ENCODE data around the gene KRT85. TPM values are rescaled to one million over a fixed set of nuclear protein-coding genes. Genes with fewer than 3 reads are reported as not detected.

Gene KRT85
- total and polyA plus RNA-seq, 5 donors from 2014 or later, result not detected

DNA sequence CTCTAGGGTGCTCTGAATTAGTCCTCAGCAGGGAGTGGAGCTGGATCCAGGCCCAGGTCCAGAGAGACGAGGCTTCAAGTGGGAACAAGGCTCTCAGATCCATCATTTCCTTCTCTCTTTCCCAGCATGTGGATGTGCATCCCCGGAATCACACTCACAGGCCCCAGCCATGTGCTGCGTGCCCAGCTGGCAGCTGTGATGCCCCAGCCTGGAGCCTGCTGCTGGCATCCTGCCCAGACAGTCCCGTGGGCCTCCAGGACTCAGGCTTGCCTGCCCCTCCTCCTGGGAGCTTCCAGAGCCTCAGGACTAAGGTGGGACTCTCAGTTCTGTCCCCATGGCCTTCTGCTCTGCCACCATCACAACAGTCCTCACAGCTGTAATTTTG lies 24.3 kb upstream of the KRT85 start:
- no peak for ATAC-seq (ENCODE audit: low read depth in 2 of 2)

DNA sequence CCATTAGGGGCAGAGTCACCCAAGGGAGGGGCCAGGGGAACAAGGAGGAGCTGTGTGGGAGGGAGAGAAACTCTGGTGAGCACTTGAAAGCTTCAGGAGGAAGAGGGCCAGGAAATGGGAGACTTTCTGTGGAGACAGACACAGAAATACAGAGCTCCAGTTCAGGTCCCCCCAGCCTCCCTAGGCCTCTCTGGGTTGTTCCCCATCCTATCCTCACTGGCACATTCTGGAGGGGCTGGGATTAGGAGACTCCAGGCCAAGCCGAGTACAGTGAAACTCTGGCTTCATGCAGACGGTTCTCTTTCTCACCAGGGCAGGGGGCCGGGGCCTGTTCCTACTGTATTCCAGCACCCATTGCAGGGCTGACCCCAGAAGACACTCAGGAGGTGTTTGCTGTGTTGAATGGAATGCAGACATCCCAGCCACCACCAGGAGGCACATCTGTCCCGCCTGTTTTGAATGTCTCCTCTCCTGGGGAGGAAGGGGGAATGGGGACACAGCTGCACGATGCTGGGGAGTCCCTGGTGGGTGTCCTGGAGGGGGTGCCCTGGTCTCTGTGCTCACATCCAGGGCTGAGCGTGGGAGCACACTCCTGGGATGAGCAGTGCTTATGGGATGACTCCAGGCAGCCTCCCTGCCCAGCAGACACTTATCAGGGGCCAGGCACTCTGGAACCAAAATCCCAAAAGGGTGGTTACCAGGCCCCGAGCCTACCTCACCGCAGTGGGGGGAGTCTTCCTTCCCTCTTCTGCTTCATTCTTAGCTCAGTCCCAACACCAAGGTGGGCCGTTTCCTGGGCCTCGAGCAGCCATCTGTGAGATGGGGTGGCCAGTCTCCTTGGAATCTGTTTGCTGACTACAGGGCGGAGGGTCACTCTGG lies 23.7 kb upstream of the KRT85 start:
- H3K4me3 Mint-ChIP-seq, result no peak overlapping the region
- Histone ChIP-seq H3K4me1 (ENCODE audit: control insufficient read depth, insufficient read depth, low read length, poor library complexity, severe bottlenecking) (no peaks in the 10 kb centered on the region), H3K27me3 (ENCODE audit: control insufficient read depth, insufficient read depth, low read length) (no peaks in the 10 kb centered on the region), H3K4me3 (ENCODE audit: low read depth, low read length) (no peak overlapping the region), H3K27ac (ENCODE audit: insufficient read depth, low read length, poor library complexity, severe bottlenecking) (no peak overlapping the region), H3K9me3 (ENCODE audit: control insufficient read depth in 2 of 2, low read length in 2 of 2) (no peaks in the 10 kb centered on the region), H3K36me3 (ENCODE audit: control insufficient read depth, insufficient read depth, low read length) (no peaks in the 10 kb centered on the region)
- DNase-seq, result no peak
- peaks cover 6% of the 10 kb centered on the region for H3K27me3 Mint-ChIP-seq
- no peaks in the 10 kb centered on the region for H3K9me3 Mint-ChIP-seq
- H3K4me1 Mint-ChIP-seq, result no peaks in the 10 kb centered on the region
- H3K36me3 Mint-ChIP-seq, result no peaks in the 10 kb centered on the region
- ATAC-seq (ENCODE audit: low read depth in 2 of 2), result no peak
- H3K27ac Mint-ChIP-seq, result peak overlapping the region in 1 of 3 donors; percentile 56

More for the DNA sequence above, 24.3 kb upstream of the KRT85 start:
- Histone ChIP-seq H3K27ac (ENCODE audit: insufficient read depth, low read length, poor library complexity, severe bottlenecking) (no peak overlapping the region), H3K4me3 (ENCODE audit: low read depth, low read length) (no peak overlapping the region), H3K36me3 (ENCODE audit: control insufficient read depth, insufficient read depth, low read length) (no peaks in the 10 kb centered on the region), H3K27me3 (ENCODE audit: control insufficient read depth, insufficient read depth, low read length) (no peaks in the 10 kb centered on the region), H3K4me1 (ENCODE audit: control insufficient read depth, insufficient read depth, low read length, poor library complexity, severe bottlenecking) (no peaks in the 10 kb centered on the region), H3K9me3 (ENCODE audit: control insufficient read depth in 2 of 2, low read length in 2 of 2) (no peaks in the 10 kb centered on the region)
- Mint-ChIP-seq H3K4me3 (no peak overlapping the region), H3K27me3 (peaks cover 5% of the 10 kb centered on the region), H3K27ac (peak overlapping the region in 1 of 3 donors; percentile 56), H3K4me1 (no peaks in the 10 kb centered on the region), H3K36me3 (no peaks in the 10 kb centered on the region), H3K9me3 (no peaks in the 10 kb centered on the region)
- DNase-seq, result no peak

DNA sequence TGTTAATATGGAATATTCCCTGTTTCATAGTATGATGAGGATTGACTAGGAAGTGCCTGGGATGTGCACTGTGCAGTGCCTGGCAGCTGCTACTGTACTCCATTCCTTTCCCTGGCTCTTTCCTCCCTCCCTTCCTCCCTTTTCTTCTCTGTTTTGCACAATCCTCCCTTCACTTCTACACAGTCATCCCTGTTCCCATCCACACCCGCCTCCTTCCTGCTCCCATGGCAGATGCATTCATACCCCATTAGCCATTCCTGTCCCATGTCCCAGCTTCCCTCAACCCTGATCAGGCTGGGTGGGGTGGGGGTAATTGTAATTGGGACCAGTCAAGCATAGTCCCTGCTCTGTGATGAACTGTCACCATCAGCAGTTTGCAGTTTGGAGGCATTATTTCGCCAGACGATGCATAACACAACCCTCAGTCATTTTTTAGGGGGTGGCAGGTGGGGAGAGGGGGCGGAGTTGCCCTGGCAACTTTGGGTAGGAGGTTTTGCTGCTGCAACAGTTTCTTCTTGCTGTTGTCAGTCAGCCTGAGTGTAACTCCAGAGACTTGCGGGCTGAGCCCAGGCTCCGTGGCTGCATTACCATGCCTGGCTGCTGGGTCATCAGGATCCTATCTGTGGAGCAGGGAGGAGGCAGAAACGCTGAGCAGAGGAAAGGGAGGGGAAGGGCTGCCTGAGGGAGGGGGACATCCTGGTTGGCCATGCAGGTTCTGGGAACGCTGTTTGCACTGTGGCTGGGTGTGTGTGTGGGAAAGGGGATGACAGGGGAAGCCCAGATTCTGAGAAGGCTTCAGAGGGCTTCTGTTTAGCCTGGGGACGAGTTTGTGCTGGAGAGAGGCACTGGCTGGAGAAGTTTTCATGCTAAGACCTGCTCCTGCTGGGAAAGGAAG lies 22.3 kb upstream of the KRT85 start:
- ATAC-seq (ENCODE audit: low read depth in 2 of 2), result no peak

DNA sequence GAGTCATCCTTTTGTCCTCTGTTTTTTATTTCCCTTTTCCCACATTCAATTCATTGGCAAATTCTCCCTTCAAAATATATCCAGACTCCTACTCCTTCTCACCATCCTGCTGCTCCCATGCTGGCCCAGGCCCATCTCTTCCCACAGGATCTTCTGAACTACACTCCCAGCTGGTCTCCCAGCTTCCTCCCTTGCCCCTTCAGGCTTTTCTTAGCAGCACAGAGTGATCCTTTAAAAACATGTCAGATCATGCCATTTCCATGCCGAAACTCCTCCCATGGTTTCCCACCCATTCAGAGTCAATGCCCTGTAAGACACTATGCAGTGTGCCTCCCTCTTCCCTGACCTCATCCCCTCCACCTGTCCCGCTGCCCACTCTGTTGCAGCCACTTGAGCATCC lies 20.6 kb upstream of the KRT85 start:
- H3K9me3 Mint-ChIP-seq, result no peaks in the 10 kb centered on the region
- no peak for ATAC-seq (ENCODE audit: low read depth in 2 of 2)
- Histone ChIP-seq H3K4me3 (ENCODE audit: low read depth, low read length) (no peak overlapping the region), H3K27ac (ENCODE audit: insufficient read depth, low read length, poor library complexity, severe bottlenecking) (no peak overlapping the region), H3K4me1 (ENCODE audit: control insufficient read depth, insufficient read depth, low read length, poor library complexity, severe bottlenecking) (no peaks in the 10 kb centered on the region), H3K36me3 (ENCODE audit: control insufficient read depth, insufficient read depth, low read length) (no peaks in the 10 kb centered on the region), H3K27me3 (ENCODE audit: control insufficient read depth, insufficient read depth, low read length) (no peaks in the 10 kb centered on the region), H3K9me3 (ENCODE audit: control insufficient read depth in 2 of 2, low read length in 2 of 2) (no peaks in the 10 kb centered on the region)
- peaks cover 0 to 4% (median 3%) of the 10 kb centered on the region in 4 donors for H3K4me1 Mint-ChIP-seq
- no peak for DNase-seq
- H3K36me3 Mint-ChIP-seq, result no peaks in the 10 kb centered on the region
- H3K27me3 Mint-ChIP-seq, result peaks cover 7% of the 10 kb centered on the region
- no peak overlapping the region for H3K27ac Mint-ChIP-seq
- H3K4me3 Mint-ChIP-seq, result no peak overlapping the region

More for the DNA sequence above, 22.3 kb upstream of the KRT85 start:
- DNase-seq, result no peak
- no peaks in the 10 kb centered on the region for H3K27me3 ChIP-seq (ENCODE audit: control insufficient read depth, insufficient read depth, low read length)
- H3K27me3 Mint-ChIP-seq, result peaks cover 12% of the 10 kb centered on the region
- no peaks in the 10 kb centered on the region for H3K36me3 ChIP-seq (ENCODE audit: control insufficient read depth, insufficient read depth, low read length)
- no peaks in the 10 kb centered on the region for H3K4me1 ChIP-seq (ENCODE audit: control insufficient read depth, insufficient read depth, low read length, poor library complexity, severe bottlenecking)
- no peak overlapping the region for H3K4me3 ChIP-seq (ENCODE audit: low read depth, low read length)
- H3K27ac Mint-ChIP-seq, result no peak overlapping the region
- H3K27ac ChIP-seq (ENCODE audit: insufficient read depth, low read length, poor library complexity, severe bottlenecking), result no peak overlapping the region
- no peaks in the 10 kb centered on the region for H3K4me1 Mint-ChIP-seq
- H3K9me3 ChIP-seq (ENCODE audit: control insufficient read depth in 2 of 2, low read length in 2 of 2), result no peaks in the 10 kb centered on the region
- no peaks in the 10 kb centered on the region for H3K36me3 Mint-ChIP-seq
- H3K4me3 Mint-ChIP-seq, result no peak overlapping the region
- no peaks in the 10 kb centered on the region for H3K9me3 Mint-ChIP-seq

DNA sequence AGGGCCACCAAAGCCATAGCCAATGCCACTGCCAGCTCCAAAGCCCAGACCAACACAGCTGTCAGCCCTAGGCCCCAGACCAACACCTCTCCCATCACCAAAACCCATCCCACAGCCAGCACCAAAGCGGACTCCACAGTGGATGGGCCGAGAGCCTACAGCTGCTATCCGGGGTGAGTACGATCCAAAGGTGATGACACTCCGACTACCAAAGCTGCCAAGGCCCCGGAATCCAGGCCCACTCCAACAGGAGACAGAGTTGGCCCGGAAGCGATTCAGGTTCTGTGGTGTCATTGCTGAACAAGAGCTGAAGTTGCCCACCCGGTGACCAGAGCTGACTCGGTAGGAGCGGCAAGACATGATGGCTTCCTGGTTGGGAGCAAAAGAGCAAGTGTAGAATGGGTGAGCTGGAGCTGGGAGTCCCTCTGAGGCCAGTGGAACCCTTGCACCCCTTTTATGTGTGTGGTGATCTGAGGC lies 18.0 kb upstream of the KRT85 start, which contains the start of gene KRT84:
KRT84 (minus strand) TSS at position 427 of the 477 bp plus-strand sequence; CDS start at position 360, 67 bp downstream.
- no peaks in the 10 kb centered on the region for H3K27me3 ChIP-seq (ENCODE audit: control insufficient read depth, insufficient read depth, low read length)
- Mint-ChIP-seq H3K27ac (no peak within 1 kb of the TSS), H3K4me1 (peaks cover 0 to 8% (median 5%) of the 10 kb centered on the region in 4 donors), H3K4me3 (no peak within 1 kb of the TSS), H3K27me3 (peaks cover 10% of the 10 kb centered on the region), H3K36me3 (no peaks in the 10 kb centered on the region), H3K9me3 (no peaks in the 10 kb centered on the region)
- no peaks in the 10 kb centered on the region for H3K4me1 ChIP-seq (ENCODE audit: control insufficient read depth, insufficient read depth, low read length, poor library complexity, severe bottlenecking)
- H3K27ac ChIP-seq (ENCODE audit: insufficient read depth, low read length, poor library complexity, severe bottlenecking), result no peak within 1 kb of the TSS
- no peaks in the 10 kb centered on the region for H3K36me3 ChIP-seq (ENCODE audit: control insufficient read depth, insufficient read depth, low read length)
- H3K9me3 ChIP-seq (ENCODE audit: control insufficient read depth in 2 of 2, low read length in 2 of 2), result no peaks in the 10 kb centered on the region
- no peak within 1 kb of the TSS for H3K4me3 ChIP-seq (ENCODE audit: low read depth, low read length)
- ATAC-seq (ENCODE audit: low read depth in 2 of 2) (no peak), DNase-seq (no peak)

DNA sequence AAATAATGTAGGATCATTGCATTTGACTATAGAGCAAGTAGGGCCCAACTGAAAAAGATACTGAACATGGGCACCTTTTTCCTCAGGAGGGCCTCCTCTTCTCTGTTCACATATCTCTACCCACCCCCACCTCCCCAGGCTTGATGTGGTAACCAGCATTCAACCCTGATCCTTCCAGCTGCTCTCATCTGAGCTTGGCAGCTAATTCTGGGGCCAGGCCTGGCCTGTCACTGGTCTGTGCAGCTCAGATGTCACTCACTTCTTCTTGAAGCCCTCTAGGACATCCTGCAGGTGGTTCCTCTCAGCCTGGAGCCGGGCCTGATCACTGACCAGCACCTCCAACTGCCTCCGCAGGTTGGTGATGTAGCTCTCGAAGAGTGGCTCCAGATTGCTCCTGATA lies 16.1 kb upstream of the KRT85 start:
- Histone ChIP-seq H3K4me3 (ENCODE audit: low read depth, low read length) (no peak overlapping the region), H3K27me3 (ENCODE audit: control insufficient read depth, insufficient read depth, low read length) (no peaks in the 10 kb centered on the region), H3K4me1 (ENCODE audit: control insufficient read depth, insufficient read depth, low read length, poor library complexity, severe bottlenecking) (no peaks in the 10 kb centered on the region), H3K9me3 (ENCODE audit: control insufficient read depth in 2 of 2, low read length in 2 of 2) (no peaks in the 10 kb centered on the region), H3K27ac (ENCODE audit: insufficient read depth, low read length, poor library complexity, severe bottlenecking) (no peak overlapping the region), H3K36me3 (ENCODE audit: control insufficient read depth, insufficient read depth, low read length) (no peaks in the 10 kb centered on the region)
- H3K4me1 Mint-ChIP-seq, result peaks cover 0 to 8% (median 5%) of the 10 kb centered on the region in 4 donors
- H3K4me3 Mint-ChIP-seq, result no peak overlapping the region
- DNase-seq, result no peak
- H3K9me3 Mint-ChIP-seq, result no peaks in the 10 kb centered on the region
- H3K36me3 Mint-ChIP-seq, result no peaks in the 10 kb centered on the region
- H3K27me3 Mint-ChIP-seq, result peaks cover 10% of the 10 kb centered on the region
- no peak for ATAC-seq (ENCODE audit: low read depth in 2 of 2)
- H3K27ac Mint-ChIP-seq, result no peak overlapping the region

DNA sequence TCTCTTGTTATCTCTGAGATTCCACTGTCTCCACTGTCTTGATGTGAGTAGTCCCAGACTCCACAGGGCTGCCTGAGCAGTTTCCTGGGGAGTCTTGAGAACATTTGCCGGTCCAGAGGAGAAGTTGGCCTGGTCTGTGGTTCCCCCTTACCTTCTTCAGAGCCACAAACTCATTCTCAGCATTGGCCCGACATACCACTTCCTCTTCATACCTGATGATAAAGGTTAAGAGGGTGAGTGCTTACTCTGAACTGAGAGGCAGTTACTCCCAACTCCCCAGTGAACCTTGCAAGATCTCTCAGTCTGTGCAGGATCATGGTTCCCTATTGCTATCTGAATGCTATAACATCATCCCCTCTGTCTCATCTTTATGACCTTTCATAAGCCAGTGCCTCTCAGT lies 15.6 kb upstream of the KRT85 start:
- peak in 1 of 2 donors; percentile 44 for ATAC-seq (ENCODE audit: low read depth in 2 of 2)
- no peak overlapping the region for H3K27ac ChIP-seq (ENCODE audit: insufficient read depth, low read length, poor library complexity, severe bottlenecking)
- no peak overlapping the region for H3K4me3 Mint-ChIP-seq
- H3K36me3 ChIP-seq (ENCODE audit: control insufficient read depth, insufficient read depth, low read length), result no peaks in the 10 kb centered on the region
- no peaks in the 10 kb centered on the region for H3K9me3 ChIP-seq (ENCODE audit: control insufficient read depth in 2 of 2, low read length in 2 of 2)
- H3K36me3 Mint-ChIP-seq, result no peaks in the 10 kb centered on the region
- no peak overlapping the region for H3K4me3 ChIP-seq (ENCODE audit: low read depth, low read length)
- peaks cover 0 to 8% (median 5%) of the 10 kb centered on the region in 4 donors for H3K4me1 Mint-ChIP-seq
- DNase-seq, result peak in 1 of 3 donors; percentile 14
- H3K27me3 Mint-ChIP-seq, result peaks cover 10% of the 10 kb centered on the region
- H3K9me3 Mint-ChIP-seq, result no peaks in the 10 kb centered on the region
- no peaks in the 10 kb centered on the region for H3K4me1 ChIP-seq (ENCODE audit: control insufficient read depth, insufficient read depth, low read length, poor library complexity, severe bottlenecking)
- no peaks in the 10 kb centered on the region for H3K27me3 ChIP-seq (ENCODE audit: control insufficient read depth, insufficient read depth, low read length)
- no peak overlapping the region for H3K27ac Mint-ChIP-seq
